Common myeloid progenitor, CD34-positive (primary cell): ENCODE data around the gene CNOT10.
A peak's percentile ranks its signal among the peaks of the same experiment; 100 is the strongest.
"Not testable (repeated sequence)": the region's sequence is repeated elsewhere in the genome, so short reads cannot be mapped to it uniquely, and the experiment has no call there.

ENCODE experiments used
- CTCF ChIA-PET: fragments of 350-600 bp; sonication (Branson Sonifier 250); formaldehyde crosslinking; loops from one replicate; lab custom pipeline; 2021; ENCODE audit warnings: antibody characterized with exemption; lab: Charles Lee
- POLR2A ChIA-PET: fragments of 350-600 bp; sonication (Branson Sonifier 250); formaldehyde crosslinking; loops from one replicate; lab custom pipeline; 2021; ENCODE audit warnings: antibody characterized with exemption; lab: Charles Lee
- DNase-seq, 3 donors: peaks; one replicate each; pipeline versions ENCODE4 v3.0.0 to v3.0.0-alpha.2; 2013
- H3K27ac ChIP-seq, 2 experiments: 1 replicate in 1 of 2; 2 replicates in 1 of 2; pipeline ENCODE4 v1.7.0; 2013; ENCODE audit warnings: inconsistent platforms in 2 of 2, low read length in 2 of 2, mild to moderate bottlenecking in 2 of 2, low read depth in 1 of 2, moderate library complexity in 1 of 2; ENCODE audit not compliant: severe bottlenecking in 2 of 2, insufficient read depth in 1 of 2, poor library complexity in 1 of 2
- H3K27me3 ChIP-seq, 5 experiments: replicated peaks in 2 of 5; 1 replicate in 3 of 5; 2 replicates in 2 of 5; pipeline versions ENCODE4 v1.6.1 to v1.7.0; 2013; ENCODE audit warnings: low read length in 4 of 5, mild to moderate bottlenecking in 2 of 5, moderate library complexity in 2 of 5, inconsistent platforms in 1 of 5; ENCODE audit not compliant: insufficient read depth in 5 of 5, control insufficient read depth in 4 of 5
- H3K36me3 ChIP-seq, 4 experiments: 1 replicate in 2 of 4; 2 replicates in 2 of 4; pipeline versions ENCODE4 v1.6.1 to v1.7.0; 2013; ENCODE audit warnings: low read length in 3 of 4, control low read depth in 1 of 4, mild to moderate bottlenecking in 1 of 4; ENCODE audit not compliant: control insufficient read depth in 4 of 4, insufficient read depth in 4 of 4
- H3K4me1 ChIP-seq, 4 experiments: 1 replicate in 3 of 4; 2 replicates in 1 of 4; pipeline versions ENCODE4 v1.6.1 to v1.7.1; 2013; ENCODE audit warnings: low read length in 3 of 4, mild to moderate bottlenecking in 3 of 4, control low read depth in 1 of 4, inconsistent platforms in 1 of 4, moderate library complexity in 1 of 4; ENCODE audit not compliant: control insufficient read depth in 4 of 4, insufficient read depth in 4 of 4; ENCODE audit errors: control extremely low read depth in 1 of 4
- H3K4me3 ChIP-seq, 7 experiments: 1 replicate in 4 of 7; 2 replicates in 3 of 7; pipeline versions ENCODE4 v1.5.1 to v1.7.0; 2013; ENCODE audit warnings: mild to moderate bottlenecking in 7 of 7, low read length in 6 of 7, moderate library complexity in 6 of 7, inconsistent platforms in 2 of 7, low read depth in 2 of 7, control low read depth in 1 of 7; ENCODE audit not compliant: insufficient read depth in 4 of 7, control insufficient read depth in 1 of 7; ENCODE audit errors: extremely low read depth in 1 of 7
- H3K9me3 ChIP-seq, 5 experiments: 1 replicate in 4 of 5; 2 replicates in 1 of 5; pipeline versions ENCODE4 v1.6.1 to v1.7.1; 2013; ENCODE audit warnings: low read length in 4 of 5, mild to moderate bottlenecking in 2 of 5, inconsistent platforms in 1 of 5, low read depth in 1 of 5, moderate library complexity in 1 of 5; ENCODE audit not compliant: control insufficient read depth in 4 of 5, insufficient read depth in 2 of 5; ENCODE audit errors: control extremely low read depth in 1 of 5
- WGBS: methylation state at CpG from one replicate; pipeline ENCODE4 v1.1.5; 2013; ENCODE audit not compliant: insufficient coverage; 5-methylcytosine and 5-hydroxymethylcytosine counted together

Gene CNOT10

GRCh38 chr3:32764481-32764880 is 79.5 kb downstream of the CNOT10 start:
- no peak overlapping the region for H3K4me3 ChIP-seq
- peaks cover 15 to 58% (median 33%) of the 10 kb centered on the region in 4 experiments for H3K36me3 ChIP-seq
- no peaks in the 10 kb centered on the region for H3K9me3 ChIP-seq
- 98% methylated on average over 8 of the region's 8 CpGs for WGBS
- no peak for DNase-seq
- H3K27me3 ChIP-seq = no peaks in the 10 kb centered on the region
- H3K4me1 ChIP-seq = peaks cover 0 to 3% (median 0%) of the 10 kb centered on the region in 4 experiments
- ChIA-PET CTCF (no interaction called here), POLR2A (no interaction called here)
- H3K27ac ChIP-seq = no peak overlapping the region

- POLR2A ChIA-PET = no interaction called here
- DNase-seq = no peak
- H3K4me1 ChIP-seq = peaks cover 0 to 11% (median 8%) of the 10 kb centered on the region in 4 experiments
- CTCF ChIA-PET = interaction anchor here (0.7 to 1.4 kb wide), 3 partner anchors 28 to 94 kb away, joined by 3 to 5 read pairs (median 4); no protein-coding TSS in a partner anchor
- peaks cover 6 to 26% (median 11%) of the 10 kb centered on the region in 4 experiments for H3K36me3 ChIP-seq
- peaks cover 0 to 12% (median 0%) of the 10 kb centered on the region in 5 experiments for H3K27me3 ChIP-seq
- H3K4me3 ChIP-seq = no peak overlapping the region
- no peak overlapping the region for H3K27ac ChIP-seq
- no peaks in the 10 kb centered on the region for H3K9me3 ChIP-seq
- WGBS = 93% methylated on average over 4 of the region's 4 CpGs
These were observed 93.4 kb downstream of the CNOT10 start for GRCh38 chr3:32778389-32778788.

- POLR2A ChIA-PET = interaction anchor here (0.5 to 0.9 kb wide), 2 partner anchors 37 to 63 kb away, joined by 3 to 5 read pairs; no protein-coding TSS in a partner anchor
- DNase-seq = no peak
- CTCF ChIA-PET = interaction anchor here (0.7 to 3.3 kb wide), 8 partner anchors 7 to 167 kb away, joined by 3 to 12 read pairs (median 4); no protein-coding TSS in a partner anchor
- H3K4me3 ChIP-seq = peak overlapping the region in 4 of 7 experiments; percentile 70 to 86 (median 76)
- H3K9me3 ChIP-seq = no peaks in the 10 kb centered on the region
- peaks cover 0 to 11% (median 4%) of the 10 kb centered on the region in 4 experiments for H3K36me3 ChIP-seq
- WGBS = 89% methylated on average over 3 of the region's 10 CpGs
- peaks cover 0 to 11% (median 8%) of the 10 kb centered on the region in 4 experiments for H3K4me1 ChIP-seq
- H3K27ac ChIP-seq = no peak overlapping the region
- peaks cover 0 to 12% (median 0%) of the 10 kb centered on the region in 5 experiments for H3K27me3 ChIP-seq
These were observed 95.2 kb downstream of the CNOT10 start for GRCh38 chr3:32780071-32780734.

GRCh38 chr3:32780735-32781210 is 95.8 kb downstream of the CNOT10 start:
- H3K36me3 ChIP-seq = peaks cover 0 to 9% (median 3%) of the 10 kb centered on the region in 4 experiments
- ChIA-PET CTCF (interaction anchor here (0.7 to 3.3 kb wide), 10 partner anchors 8 to 167 kb away, joined by 3 to 12 read pairs (median 4); no protein-coding TSS in a partner anchor), POLR2A (interaction anchor here (0.5 to 0.9 kb wide), 3 partner anchors 36 to 122 kb away, joined by 3 to 8 read pairs (median 5); no protein-coding TSS in a partner anchor)
- peak overlapping the region; percentile 52 to 86 (median 70) for H3K4me3 ChIP-seq
- peak overlapping the region in 1 of 2 experiments; percentile 14 for H3K27ac ChIP-seq
- peaks cover 0 to 12% (median 0%) of the 10 kb centered on the region in 5 experiments for H3K27me3 ChIP-seq
- 5% methylated on average over 29 of the region's 36 CpGs for WGBS
- DNase-seq = peak; percentile 34 to 48 (median 41)
- no peaks in the 10 kb centered on the region for H3K9me3 ChIP-seq
- peaks cover 0 to 11% (median 8%) of the 10 kb centered on the region in 4 experiments for H3K4me1 ChIP-seq

- CTCF ChIA-PET = interaction anchor here (0.7 to 3.3 kb wide), 21 partner anchors 9 to 166 kb away, joined by 3 to 12 read pairs (median 3); no protein-coding TSS in a partner anchor
- peak overlapping the region in 1 of 2 experiments; percentile 14 for H3K27ac ChIP-seq
- H3K4me1 ChIP-seq = peaks cover 0 to 11% (median 8%) of the 10 kb centered on the region in 4 experiments
- peaks cover 0 to 12% (median 0%) of the 10 kb centered on the region in 5 experiments for H3K27me3 ChIP-seq
- DNase-seq = peak; percentile 74 to 91 (median 86)
- WGBS = under 1% methylated on average over 50 of the region's 59 CpGs
- H3K36me3 ChIP-seq = peaks cover 0 to 4% (median 1%) of the 10 kb centered on the region in 4 experiments
- peak overlapping the region; percentile 52 to 86 (median 70) for H3K4me3 ChIP-seq
- H3K9me3 ChIP-seq = no peaks in the 10 kb centered on the region
- POLR2A ChIA-PET = interaction anchor here (0.6 kb wide), 1 partner anchor 122 kb away, joined by 8 read pairs; no protein-coding TSS in a partner anchor
These were observed 96.4 kb downstream of the CNOT10 start for GRCh38 chr3:32781211-32781968.

- POLR2A ChIA-PET = not testable (repeated sequence)
These were observed 96.9 kb downstream of the CNOT10 start for GRCh38 chr3:32781969-32782270.

More at GRCh38 chr3:32781969-32782270, 96.9 kb downstream of the CNOT10 start:
- Histone ChIP-seq H3K4me3 (peak overlapping the region in 1 of 7 experiments; percentile 78), H3K27me3 (peaks cover 0 to 12% (median 0%) of the 10 kb centered on the region in 5 experiments), H3K4me1 (peaks cover 0 to 11% (median 8%) of the 10 kb centered on the region in 4 experiments)
- CTCF ChIA-PET = interaction anchor here (0.7 to 3.3 kb wide), 17 partner anchors 9 to 124 kb away, joined by 3 to 12 read pairs (median 3); no protein-coding TSS in a partner anchor
- H3K9me3 ChIP-seq, DNase-seq, H3K36me3 ChIP-seq, H3K27ac ChIP-seq: not testable (repeated sequence)
- 100% methylated on average over 3 of the region's 9 CpGs for WGBS
